Fibroblast of lung (primary cell): ENCODE data around the gene PRR23E. TPM values are rescaled to one million over a fixed set of nuclear protein-coding genes. Genes with fewer than 3 reads are reported as not detected.

Experiments used
- DNase-seq, 2 donors: peaks; one replicate each; pipeline versions ENCODE4 v3.0.0 to v3.0.0-alpha.2; 2010; ENCODE audit warnings: low read depth in 2 of 2
- H2AFZ ChIP-seq: 2 replicates; pipeline ENCODE4 v1.5.1; 2012; ENCODE audit warnings: low read length, control low read depth, inconsistent platforms
- H3K27ac ChIP-seq: 2 replicates; pipeline ENCODE4 v1.5.1; 2011; ENCODE audit warnings: low read length, control low read depth; ENCODE audit not compliant: insufficient read depth
- H3K27me3 ChIP-seq: 2 replicates; pipeline ENCODE4 v1.5.1; 2011; ENCODE audit warnings: mild to moderate bottlenecking, low read length; ENCODE audit not compliant: control insufficient read depth, insufficient read depth
- H3K36me3 ChIP-seq: 2 replicates; pipeline ENCODE4 v1.5.1; 2011; ENCODE audit warnings: low read length; ENCODE audit not compliant: control insufficient read depth, insufficient read depth
- H3K4me1 ChIP-seq: 2 replicates; pipeline ENCODE4 v1.5.1; 2011; ENCODE audit warnings: low read length; ENCODE audit not compliant: control insufficient read depth, insufficient read depth; ENCODE audit errors: extremely low read depth
- H3K4me2 ChIP-seq: 2 replicates; pipeline ENCODE4 v1.5.1; 2011; ENCODE audit warnings: low read length, control low read depth; ENCODE audit not compliant: insufficient read depth; ENCODE audit errors: extremely low read depth
- H3K4me3 ChIP-seq, 4 experiments: fragments of 200-600 bp in 1 of 4; sonication (generic) in 1 of 4; replicated peaks in 1 of 4; 2 replicates each; pipeline ENCODE4 v1.5.1; 2011 to 2016; ENCODE audit warnings: low read length in 4 of 4, low read depth in 3 of 4, mild to moderate bottlenecking in 3 of 4, control low read depth in 2 of 4, inconsistent platforms in 1 of 4, mixed read lengths in 1 of 4; ENCODE audit not compliant: insufficient read depth in 1 of 4; ENCODE audit errors: control extremely low read depth in 1 of 4
- H3K79me2 ChIP-seq: 2 replicates; pipeline ENCODE4 v1.5.1; 2012; ENCODE audit warnings: mild to moderate bottlenecking, low read length, inconsistent platforms; ENCODE audit not compliant: control insufficient read depth, insufficient read depth
- H3K9ac ChIP-seq: 2 replicates; pipeline ENCODE4 v1.5.1; 2011; ENCODE audit warnings: mild to moderate bottlenecking, low read length, control low read depth; ENCODE audit not compliant: insufficient read depth
- H3K9me3 ChIP-seq: 2 replicates; pipeline ENCODE4 v1.5.1; 2012; ENCODE audit warnings: low read depth, low read length; ENCODE audit not compliant: control insufficient read depth, insufficient read depth
- H4K20me1 ChIP-seq: 2 replicates; pipeline ENCODE4 v1.5.1; 2011; ENCODE audit warnings: low read length; ENCODE audit not compliant: control insufficient read depth, insufficient read depth; ENCODE audit errors: extremely low read depth
- CTCF ChIP-seq, 2 donors: IDR thresholded peaks in 1 of 2; conservative IDR thresholded peaks in 1 of 2; 1 replicate in 1 of 2; 2 replicates in 1 of 2; pipeline ENCODE4 v1.5.1; 2011 to 2012; ENCODE audit warnings: low read length in 2 of 2, control low read depth in 1 of 2, inconsistent platforms in 1 of 2, low read depth in 1 of 2, mild to moderate bottlenecking in 1 of 2
- EZH2 ChIP-seq: IDR thresholded peaks from 2 replicates; pipeline ENCODE4 v1.5.1; 2012; ENCODE audit warnings: low read length, control low read depth, mild to moderate bottlenecking; ENCODE audit errors: missing control alignments
- polyA plus RNA-seq, 2 donors: library from polyadenylated mRNA; depleted of rRNA in 1 of 2; stranded (reverse) in 1 of 2; unstranded in 1 of 2; fragments of >200 nt; gene quantifications; 2 replicates each; pipeline ENCODE4 v1.2.1, GENCODE V29; 2011 to 2012; ENCODE audit warnings: missing spikeins in 1 of 2
- total RNA-seq: library from RNA; depleted of rRNA; stranded (reverse); fragments of >200 nt; gene quantifications from 2 replicates; pipeline ENCODE4 v1.2.1, GENCODE V29; 2014

Gene PRR23E
- total and polyA plus RNA-seq, 2 donors (not counting 1 experiment from before 2014, with no cell fraction given) = not detected

GRCh38 chr3:127212231-127212630 is 19.3 kb downstream of the PRR23E start:
- no peaks in the 10 kb centered on the region for H3K36me3 ChIP-seq
- H3K4me1 ChIP-seq = no peaks in the 10 kb centered on the region
- DNase-seq = no peak
- H3K27me3 ChIP-seq = no peaks in the 10 kb centered on the region
- H3K9me3 ChIP-seq = no peaks in the 10 kb centered on the region
- no peak overlapping the region for H3K9ac ChIP-seq
- H3K79me2 ChIP-seq = no peaks in the 10 kb centered on the region
- no peak overlapping the region for H2AFZ ChIP-seq
- no peak overlapping the region for H3K4me2 ChIP-seq
- H3K27ac ChIP-seq = no peak overlapping the region
- no peak for TF ChIP-seq CTCF (conservative IDR thresholded peaks at IDR 0.05 in 1 of 2, IDR thresholded peaks at IDR 0.05 in 1 of 2; ENCODE audit: low read depth in 1 of 2, low read length in 2 of 2)
- no peak for TF ChIP-seq EZH2
- no peaks in the 10 kb centered on the region for H4K20me1 ChIP-seq
- H3K4me3 ChIP-seq = no peak overlapping the region

GRCh38 chr3:127212711-127213110 is 19.8 kb downstream of the PRR23E start:
- Histone ChIP-seq H3K79me2 (no peaks in the 10 kb centered on the region), H2AFZ (no peak overlapping the region), H3K4me1 (no peaks in the 10 kb centered on the region), H3K9ac (no peak overlapping the region), H3K36me3 (no peaks in the 10 kb centered on the region), H3K4me2 (no peak overlapping the region), H3K9me3 (no peaks in the 10 kb centered on the region), H3K27me3 (no peaks in the 10 kb centered on the region), H3K4me3 (no peak overlapping the region), H3K27ac (no peak overlapping the region), H4K20me1 (no peaks in the 10 kb centered on the region)
- TF ChIP-seq CTCF (conservative IDR thresholded peaks at IDR 0.05 in 1 of 2, IDR thresholded peaks at IDR 0.05 in 1 of 2; ENCODE audit: low read depth in 1 of 2, low read length in 2 of 2) (no peak), EZH2 (no peak)
- no peak for DNase-seq

GRCh38 chr3:127213381-127213918 is 20.5 kb downstream of the PRR23E start:
- Histone ChIP-seq H4K20me1 (no peaks in the 10 kb centered on the region), H2AFZ (no peak overlapping the region), H3K79me2 (no peaks in the 10 kb centered on the region), H3K4me1 (no peaks in the 10 kb centered on the region), H3K27ac (no peak overlapping the region), H3K27me3 (no peaks in the 10 kb centered on the region), H3K36me3 (no peaks in the 10 kb centered on the region), H3K4me3 (no peak overlapping the region), H3K9ac (no peak overlapping the region), H3K9me3 (no peaks in the 10 kb centered on the region), H3K4me2 (no peak overlapping the region)
- no peak for TF ChIP-seq EZH2
- TF ChIP-seq CTCF (conservative IDR thresholded peaks at IDR 0.05 in 1 of 2, IDR thresholded peaks at IDR 0.05 in 1 of 2; ENCODE audit: low read depth in 1 of 2, low read length in 2 of 2) = no peak
- DNase-seq = no peak
